Neural progenitor cell (in vitro differentiated cells): ENCODE measurements around the gene NEMP1. TPM values are rescaled to one million over a fixed set of nuclear protein-coding genes. Genes with fewer than 3 reads are reported as not detected.

Experiments used
- DNase-seq: peaks from one replicate; pipeline ENCODE4 v3.0.0-alpha.2; 2016; ENCODE audit warnings: low spot score
- H2AFZ ChIP-seq: fragments of 200-600 bp; sonication (generic); replicated peaks from 2 replicates; pipeline ENCODE4 v1.6.1; 2016; ENCODE audit warnings: antibody characterized with exemption
- H3F3A ChIP-seq: fragments of 200-600 bp; sonication (generic); 2 replicates; pipeline ENCODE4 v1.6.1; 2016; ENCODE audit warnings: antibody characterized with exemption, low read depth
- H3K27ac ChIP-seq: fragments of 200-600 bp; sonication (generic); 2 replicates; pipeline ENCODE4 v1.5.1; 2016; ENCODE audit warnings: mild to moderate bottlenecking
- H3K27me3 ChIP-seq: fragments of 200-600 bp; sonication (generic); 2 replicates; pipeline ENCODE4 v1.6.1; 2016; ENCODE audit warnings: mild to moderate bottlenecking, moderate library complexity
- H3K36me3 ChIP-seq: fragments of 200-600 bp; sonication (generic); 2 replicates; pipeline ENCODE4 v1.5.1; 2016
- H3K4me1 ChIP-seq: fragments of 200-600 bp; sonication (generic); 2 replicates; pipeline ENCODE4 v1.6.1; 2016; ENCODE audit warnings: mixed run types
- H3K4me2 ChIP-seq: fragments of 200-600 bp; sonication (generic); 2 replicates; pipeline ENCODE4 v1.6.1; 2016
- H3K4me3 ChIP-seq: fragments of 200-600 bp; sonication (generic); 2 replicates; pipeline ENCODE4 v1.5.1; 2016
- H3K79me2 ChIP-seq: fragments of 200-600 bp; sonication (generic); 2 replicates; pipeline ENCODE4 v1.6.1; 2016; ENCODE audit warnings: low read depth
- H3K9ac ChIP-seq: fragments of 200-600 bp; sonication (generic); 2 replicates; pipeline ENCODE4 v1.6.1; 2016
- H3K9me3 ChIP-seq: fragments of 200-600 bp; sonication (generic); 2 replicates; pipeline ENCODE4 v1.5.1; 2016; ENCODE audit warnings: low read depth
- H4K20me1 ChIP-seq: fragments of 200-600 bp; sonication (generic); 2 replicates; pipeline ENCODE4 v1.6.1; 2016; ENCODE audit warnings: low read depth
- H3K27ac Mint-ChIP-seq: 3 replicates; pipeline ENCODE4 v1.8.0; 2021; ENCODE audit warnings: mixed read lengths
- H3K27me3 Mint-ChIP-seq: 2 replicates; pipeline ENCODE4 v1.8.0; 2022; ENCODE audit warnings: low read depth, mild to moderate bottlenecking, inconsistent platforms, moderate library complexity, mixed read lengths; ENCODE audit not compliant: insufficient read depth
- H3K36me3 Mint-ChIP-seq: 3 replicates; pipeline ENCODE4 v1.8.0; 2021; ENCODE audit warnings: mixed read lengths
- H3K4me1 Mint-ChIP-seq: 3 replicates; pipeline ENCODE4 v1.8.0; 2021; ENCODE audit warnings: mixed read lengths
- H3K4me3 Mint-ChIP-seq: 3 replicates; pipeline ENCODE4 v1.8.0; 2021; ENCODE audit warnings: mild to moderate bottlenecking, moderate library complexity, mixed read lengths
- H3K9me3 Mint-ChIP-seq: 3 replicates; pipeline ENCODE4 v1.8.0; 2020; ENCODE audit warnings: mixed read lengths
- CTCF ChIP-seq: fragments of 200-600 bp; sonication (generic); IDR thresholded peaks from 2 replicates; pipeline ENCODE4 v1.5.1; 2017; ENCODE audit warnings: antibody characterized with exemption, mild to moderate bottlenecking
- EZH2 ChIP-seq: fragments of 200-600 bp; sonication (generic); IDR thresholded peaks from 2 replicates; pipeline ENCODE4 v1.6.1; 2017; ENCODE audit warnings: antibody characterized with exemption, mild to moderate bottlenecking, moderate library complexity
- EZH2phosphoT487 ChIP-seq: fragments of 200-600 bp; sonication (generic); IDR thresholded peaks from 2 replicates; pipeline ENCODE4 v1.6.1; 2017; ENCODE audit warnings: antibody characterized with exemption
- total RNA-seq: library from RNA; depleted of rRNA; stranded (reverse); fragments of >200 nt; gene quantifications from 2 replicates; pipeline ENCODE4 v1.2.3, GENCODE V29; 2015; ENCODE audit warnings: low replicate concordance

NEMP1 gene
- total RNA-seq, 1 donor from 2014 or later: 72.0 TPM

- no peaks in the 10 kb centered on the region for H3K4me1 Mint-ChIP-seq
- no peak overlapping the region for H3K27ac ChIP-seq
- H3K27ac Mint-ChIP-seq: no peak overlapping the region
- peaks cover 4% of the 10 kb centered on the region for H3K4me1 ChIP-seq
- H2AFZ ChIP-seq: no peak overlapping the region
- H3K4me2 ChIP-seq: no peak overlapping the region
- H3K27me3 ChIP-seq: no peaks in the 10 kb centered on the region
- no peak for TF ChIP-seq EZH2
- no peak for TF ChIP-seq EZH2phosphoT487
- TF ChIP-seq CTCF: no peak
- no peak overlapping the region for H3K4me3 Mint-ChIP-seq
- H3K4me3 ChIP-seq: no peak overlapping the region
- H3K36me3 ChIP-seq: no peaks in the 10 kb centered on the region
- DNase-seq: no peak
- no peaks in the 10 kb centered on the region for H4K20me1 ChIP-seq
- no peaks in the 10 kb centered on the region for H3K36me3 Mint-ChIP-seq
- no peaks in the 10 kb centered on the region for H3K79me2 ChIP-seq
- peaks cover 15% of the 10 kb centered on the region for H3K27me3 Mint-ChIP-seq
- H3F3A ChIP-seq: peaks cover 3% of the 10 kb centered on the region
- H3K9me3 ChIP-seq: no peaks in the 10 kb centered on the region
- no peak overlapping the region for H3K9ac ChIP-seq
- H3K9me3 Mint-ChIP-seq: peaks cover 2% of the 10 kb centered on the region
Measured at GRCh38 chr12:57039016-57039798, 39.4 kb downstream of the NEMP1 start.

- Histone ChIP-seq H3K9ac (no peak overlapping the region), H3K4me2 (no peak overlapping the region), H3K9me3 (no peaks in the 10 kb centered on the region), H4K20me1 (no peaks in the 10 kb centered on the region), H3K27ac (no peak overlapping the region), H2AFZ (no peak overlapping the region), H3F3A (peaks cover 3% of the 10 kb centered on the region), H3K79me2 (no peaks in the 10 kb centered on the region), H3K4me1 (peaks cover 4% of the 10 kb centered on the region), H3K36me3 (no peaks in the 10 kb centered on the region), H3K4me3 (no peak overlapping the region), H3K27me3 (no peaks in the 10 kb centered on the region)
- no peaks in the 10 kb centered on the region for H3K36me3 Mint-ChIP-seq
- DNase-seq: no peak
- peaks cover 2% of the 10 kb centered on the region for H3K9me3 Mint-ChIP-seq
- H3K27me3 Mint-ChIP-seq: peaks cover 10% of the 10 kb centered on the region
- no peak overlapping the region for H3K27ac Mint-ChIP-seq
- no peak overlapping the region for H3K4me3 Mint-ChIP-seq
- TF ChIP-seq EZH2phosphoT487 (no peak), CTCF (no peak), EZH2 (no peak)
- H3K4me1 Mint-ChIP-seq: no peaks in the 10 kb centered on the region
Measured at GRCh38 chr12:57037264-57037663, 41.3 kb downstream of the NEMP1 start.

- H3K9ac ChIP-seq: no peak overlapping the region
- H4K20me1 ChIP-seq: no peaks in the 10 kb centered on the region
- H3K36me3 ChIP-seq: no peaks in the 10 kb centered on the region
- DNase-seq: no peak
- Mint-ChIP-seq H3K9me3 (no peaks in the 10 kb centered on the region), H3K36me3 (no peaks in the 10 kb centered on the region), H3K4me1 (peaks cover 2% of the 10 kb centered on the region), H3K27ac (no peak overlapping the region), H3K27me3 (peaks cover 7% of the 10 kb centered on the region), H3K4me3 (no peak overlapping the region)
- no peaks in the 10 kb centered on the region for H3K27me3 ChIP-seq
- H3K9me3 ChIP-seq: no peaks in the 10 kb centered on the region
- no peak overlapping the region for H3K27ac ChIP-seq
- peaks cover 7% of the 10 kb centered on the region for H3F3A ChIP-seq
- no peak for TF ChIP-seq EZH2
- TF ChIP-seq CTCF: no peak
- no peak for TF ChIP-seq EZH2phosphoT487
- no peak overlapping the region for H2AFZ ChIP-seq
- H3K4me3 ChIP-seq: no peak overlapping the region
- H3K4me1 ChIP-seq: peaks cover 7% of the 10 kb centered on the region
- H3K4me2 ChIP-seq: no peak overlapping the region
- no peaks in the 10 kb centered on the region for H3K79me2 ChIP-seq
Measured at GRCh38 chr12:57033431-57033830, 45.2 kb downstream of the NEMP1 start.
